Upper lobe of right lung (tissue), 1 donor: ENCODE data around the gene MPV17L2. TPM values are rescaled to one million over a fixed set of nuclear protein-coding genes. Genes with fewer than 3 reads are reported as not detected.

ENCODE experiments used
- ATAC-seq: fragments of 200-7000 bp; cut with Tn5 transposase; one replicate; pipeline ENCODE4 v1.9.1; 2020; ENCODE audit warnings: mild to moderate bottlenecking, moderate library complexity
- DNase-seq: peaks from one replicate; pipeline ENCODE4 v3.0.0-alpha.2; 2020
- H3K27ac ChIP-seq: fragments of 200-600 bp; one replicate; pipeline ENCODE4 v1.8.0; 2022
- H3K27me3 ChIP-seq: fragments of 200-600 bp; one replicate; pipeline ENCODE4 v1.8.0; 2022; ENCODE audit warnings: mild to moderate bottlenecking
- H3K36me3 ChIP-seq: fragments of 200-600 bp; one replicate; pipeline ENCODE4 v1.8.0; 2022
- H3K4me1 ChIP-seq: fragments of 200-600 bp; one replicate; pipeline ENCODE4 v1.8.0; 2022
- H3K4me3 ChIP-seq: fragments of 200-600 bp; one replicate; pipeline ENCODE4 v1.8.0; 2022; ENCODE audit warnings: mild to moderate bottlenecking
- H3K9me3 ChIP-seq: fragments of 200-600 bp; one replicate; pipeline ENCODE4 v1.8.0; 2022
- intact Hi-C: fragments of 100-400 bp; cut with DNase I; formaldehyde crosslinking; loops from one replicate; pipeline ENCODE4 v1.11.0; 2022
- long read RNA-seq: library from polyadenylated mRNA; unstranded; transcript quantifications from one replicate; pipeline ENCODE4 v2.0.0, GENCODE V29; 2021
- total RNA-seq: library from RNA; stranded (reverse); fragmentation: NEBNext Ultra II Directional; extraction: Animal tissue kit (Norgen Biotek cat#: 25700); gene quantifications from one replicate; pipeline ENCODE4 v1.2.1, GENCODE V29; 2021
- TF ChIP-seq, protein P1 (sequence below): fragments of 200-600 bp; IDR thresholded peaks from one replicate; pipeline ENCODE4 v1.8.0; 2022; ENCODE audit warnings: antibody characterized with exemption
- donor health status: DM: no; HTN: yes; CAD: no; lungs with severe emphysema.

The MPV17L2 gene
- total RNA-seq, result 8.2 TPM
- long read RNA-seq, transcript MPV17L2-204 (5 exons, 1,408 nt), result major isoform, 20 of 20 reads
- long read RNA-seq, partial matches to known transcripts, result 0 of 20 reads
- long read RNA-seq, other reads (novel, unspliced or antisense), result 0 of 20 reads

DNA sequence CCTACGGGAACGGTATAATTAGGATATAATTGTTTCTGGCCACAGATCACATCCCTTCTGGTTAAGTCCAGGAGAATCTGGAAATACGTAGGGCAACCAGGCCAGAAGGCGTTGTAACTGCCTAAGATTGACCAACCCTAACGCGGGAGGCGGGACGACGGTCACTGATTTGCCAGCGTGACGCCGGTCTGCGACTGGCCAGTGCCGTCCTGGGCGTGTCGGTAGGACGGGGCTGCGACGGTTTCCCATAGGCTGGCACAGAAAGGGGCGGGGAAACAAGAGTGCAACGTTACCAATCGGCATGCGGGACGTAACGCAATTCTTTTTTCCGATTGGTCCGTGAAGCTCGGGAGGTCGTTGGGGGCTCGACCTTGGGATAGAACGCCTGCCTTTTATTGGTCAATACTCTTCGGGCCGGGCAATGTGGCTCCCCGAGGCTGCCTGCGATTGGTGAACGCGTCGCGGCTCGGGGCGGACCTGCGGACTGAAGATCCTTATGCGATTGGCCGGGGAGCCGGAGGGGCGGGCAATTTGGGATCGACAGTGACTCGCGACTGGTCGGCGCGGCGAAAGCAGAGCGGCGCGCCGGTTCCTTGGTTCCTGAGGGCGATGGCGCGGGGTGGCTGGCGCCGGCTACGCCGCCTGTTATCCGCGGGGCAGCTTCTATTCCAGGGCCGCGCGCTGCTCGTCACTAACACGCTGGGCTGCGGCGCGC lies at the start of gene MPV17L2:
TSS of gene MPV17L2 (plus strand) at position 546 of the 715 bp plus-strand sequence. CDS start at position 610, 64 bp downstream.
- peak; percentile 100 for DNase-seq
- Histone ChIP-seq H3K36me3 (peaks cover 11% of the 10 kb centered on the region), H3K27ac (peak within 1 kb of the TSS; percentile 96), H3K9me3 (no peaks in the 10 kb centered on the region), H3K4me1 (peaks cover 18% of the 10 kb centered on the region), H3K4me3 (peak within 1 kb of the TSS; percentile 91), H3K27me3 (no peaks in the 10 kb centered on the region)
- peak; percentile 96 for ATAC-seq
- TF ChIP-seq, protein P1, sequence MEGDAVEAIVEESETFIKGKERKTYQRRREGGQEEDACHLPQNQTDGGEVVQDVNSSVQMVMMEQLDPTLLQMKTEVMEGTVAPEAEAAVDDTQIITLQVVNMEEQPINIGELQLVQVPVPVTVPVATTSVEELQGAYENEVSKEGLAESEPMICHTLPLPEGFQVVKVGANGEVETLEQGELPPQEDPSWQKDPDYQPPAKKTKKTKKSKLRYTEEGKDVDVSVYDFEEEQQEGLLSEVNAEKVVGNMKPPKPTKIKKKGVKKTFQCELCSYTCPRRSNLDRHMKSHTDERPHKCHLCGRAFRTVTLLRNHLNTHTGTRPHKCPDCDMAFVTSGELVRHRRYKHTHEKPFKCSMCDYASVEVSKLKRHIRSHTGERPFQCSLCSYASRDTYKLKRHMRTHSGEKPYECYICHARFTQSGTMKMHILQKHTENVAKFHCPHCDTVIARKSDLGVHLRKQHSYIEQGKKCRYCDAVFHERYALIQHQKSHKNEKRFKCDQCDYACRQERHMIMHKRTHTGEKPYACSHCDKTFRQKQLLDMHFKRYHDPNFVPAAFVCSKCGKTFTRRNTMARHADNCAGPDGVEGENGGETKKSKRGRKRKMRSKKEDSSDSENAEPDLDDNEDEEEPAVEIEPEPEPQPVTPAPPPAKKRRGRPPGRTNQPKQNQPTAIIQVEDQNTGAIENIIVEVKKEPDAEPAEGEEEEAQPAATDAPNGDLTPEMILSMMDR, result no peak
- intact Hi-C loops, result no loop called here

DNA sequence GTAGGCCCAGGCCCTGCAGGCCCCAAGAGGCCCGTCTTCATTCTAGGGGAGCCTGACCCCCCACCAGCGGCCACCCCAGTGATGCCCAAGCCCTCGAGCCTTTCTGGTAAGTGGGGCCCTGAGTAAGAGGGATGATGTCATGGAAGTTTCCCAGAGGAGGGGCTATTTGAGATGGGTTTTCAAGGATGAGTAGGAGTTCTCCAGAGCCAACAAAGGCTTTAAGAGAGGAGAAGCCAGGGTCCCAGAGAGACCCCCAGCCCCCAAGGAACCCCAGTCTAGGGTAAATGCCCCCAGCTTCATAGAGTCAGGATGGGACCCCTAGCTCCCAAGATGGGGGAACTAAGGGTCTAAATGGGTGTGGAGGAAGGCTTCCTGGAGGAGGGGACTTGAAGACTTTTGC lies 49.1 kb upstream of the MPV17L2 start:
- DNase-seq, result no peak
- peaks cover 76% of the 10 kb centered on the region for H3K36me3 ChIP-seq
- H3K4me1 ChIP-seq, result no peaks in the 10 kb centered on the region
- ATAC-seq, result no peak
- TF ChIP-seq, protein P1, result no peak
- no peak overlapping the region for H3K27ac ChIP-seq
- no peaks in the 10 kb centered on the region for H3K27me3 ChIP-seq
- no peak overlapping the region for H3K4me3 ChIP-seq
- no peaks in the 10 kb centered on the region for H3K9me3 ChIP-seq
- intact Hi-C loops, result no loop called here

DNA sequence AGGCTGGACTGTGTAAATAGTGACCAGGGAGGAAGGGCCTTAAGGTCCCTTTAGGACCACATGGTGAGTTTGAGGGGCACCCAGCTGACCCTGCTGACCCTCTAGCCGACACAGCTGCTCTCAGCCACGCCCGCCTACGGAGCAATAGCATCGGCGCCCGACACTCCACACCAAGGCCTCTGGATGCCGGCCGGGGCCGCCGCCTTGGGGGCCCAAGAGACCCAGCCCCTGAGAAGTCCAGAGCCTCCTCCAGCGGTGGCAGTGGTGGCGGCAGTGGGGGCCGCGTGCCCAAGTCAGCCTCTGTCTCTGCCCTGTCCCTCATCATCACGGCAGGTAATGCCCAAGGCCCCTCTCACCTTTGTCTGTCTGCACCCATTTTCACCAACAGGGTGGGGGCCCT lies 48.7 kb upstream of the MPV17L2 start:
- intact Hi-C loops, result no loop called here
- ATAC-seq, result no peak
- DNase-seq, result no peak
- Histone ChIP-seq H3K27me3 (no peaks in the 10 kb centered on the region), H3K36me3 (peaks cover 71% of the 10 kb centered on the region), H3K4me3 (no peak overlapping the region), H3K9me3 (no peaks in the 10 kb centered on the region), H3K4me1 (no peaks in the 10 kb centered on the region), H3K27ac (no peak overlapping the region)
- TF ChIP-seq, protein P1, result no peak

DNA sequence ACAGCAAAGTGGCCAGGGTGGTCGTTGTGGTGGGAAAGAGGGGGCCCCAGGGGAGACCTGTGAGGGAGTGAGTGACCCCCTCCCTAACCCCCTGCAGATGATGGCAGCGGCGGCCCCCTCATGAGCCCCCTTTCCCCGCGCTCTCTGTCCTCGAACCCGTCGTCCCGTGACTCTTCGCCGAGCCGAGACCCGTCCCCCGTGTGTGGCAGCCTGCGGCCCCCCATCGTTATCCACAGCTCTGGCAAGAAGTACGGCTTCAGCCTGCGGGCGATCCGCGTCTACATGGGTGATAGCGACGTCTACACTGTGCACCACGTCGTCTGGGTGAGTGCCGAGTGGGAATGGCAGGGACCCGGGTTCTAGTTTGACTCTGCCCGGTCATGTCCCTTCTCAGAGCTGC lies 48.1 kb upstream of the MPV17L2 start:
- Histone ChIP-seq H3K4me3 (no peak overlapping the region), H3K4me1 (no peaks in the 10 kb centered on the region), H3K27me3 (no peaks in the 10 kb centered on the region), H3K9me3 (no peaks in the 10 kb centered on the region), H3K27ac (no peak overlapping the region), H3K36me3 (peaks cover 69% of the 10 kb centered on the region)
- DNase-seq, result no peak
- ATAC-seq, result no peak
- intact Hi-C loops, result no loop called here
- TF ChIP-seq, protein P1, result no peak

DNA sequence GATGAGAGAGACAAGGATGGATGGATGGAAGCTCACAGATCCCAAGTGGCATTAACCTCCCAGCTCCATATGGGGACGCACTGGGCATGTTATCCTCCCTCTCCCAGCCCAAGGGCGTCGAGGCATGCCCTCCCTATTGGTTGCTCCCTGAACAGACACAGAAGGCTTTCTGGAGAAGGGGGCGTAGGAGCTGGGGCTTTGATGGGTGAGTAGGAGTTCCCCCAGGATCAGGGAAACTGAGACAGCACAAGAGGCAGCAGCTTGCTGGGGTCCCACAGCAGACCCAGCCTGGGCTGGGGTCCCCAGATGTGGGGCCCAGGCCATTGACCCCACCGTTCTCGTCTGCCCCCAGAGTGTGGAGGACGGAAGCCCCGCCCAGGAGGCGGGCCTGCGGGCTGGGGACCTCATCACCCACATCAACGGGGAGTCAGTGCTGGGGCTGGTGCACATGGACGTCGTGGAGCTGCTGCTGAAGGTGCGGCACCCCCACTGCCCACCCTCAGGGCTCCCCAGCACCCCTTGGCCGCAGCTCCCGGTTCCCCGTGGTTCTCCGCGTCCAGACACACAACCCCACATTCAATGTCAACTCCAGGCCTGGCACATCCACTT lies 47.5 kb upstream of the MPV17L2 start:
- H3K9me3 ChIP-seq, result no peaks in the 10 kb centered on the region
- no peak overlapping the region for H3K27ac ChIP-seq
- H3K4me3 ChIP-seq, result no peak overlapping the region
- TF ChIP-seq, protein P1, result no peak
- H3K36me3 ChIP-seq, result peaks cover 65% of the 10 kb centered on the region
- intact Hi-C loops, result no loop called here
- no peaks in the 10 kb centered on the region for H3K27me3 ChIP-seq
- DNase-seq, result no peak
- H3K4me1 ChIP-seq, result no peaks in the 10 kb centered on the region
- ATAC-seq, result no peak
